Mucosa of descending colon (tissue), 3 donors: ENCODE data around the gene C16orf90. TPM values are rescaled to one million over a fixed set of nuclear protein-coding genes. Genes with fewer than 3 reads are reported as not detected.

Source experiments
- ATAC-seq: fragments of 200-7000 bp; cut with Tn5 transposase; one replicate; pipeline ENCODE4 v1.9.1; 2020; ENCODE audit warnings: mild to moderate bottlenecking, moderate library complexity
- DNase-seq, 3 donors: peaks; one replicate each; pipeline ENCODE4 v3.0.0-alpha.2; 2020
- H3K36me3 ChIP-seq: fragments of 200-600 bp; one replicate; pipeline ENCODE4 v1.8.0; 2021; ENCODE audit warnings: low read depth, mild to moderate bottlenecking
- H3K4me1 ChIP-seq: fragments of 200-600 bp; one replicate; pipeline ENCODE4 v1.8.0; 2021; ENCODE audit warnings: low read depth, mild to moderate bottlenecking
- H3K4me3 ChIP-seq: fragments of 200-600 bp; one replicate; pipeline ENCODE4 v1.8.0; 2021; ENCODE audit warnings: mild to moderate bottlenecking
- H3K9me3 ChIP-seq: fragments of 200-600 bp; one replicate; pipeline ENCODE4 v1.8.0; 2021; ENCODE audit warnings: mild to moderate bottlenecking
- intact Hi-C, 2 donors: fragments of 100-400 bp; cut with DNase I in 1 of 2; cut with micrococcal nuclease in 1 of 2; formaldehyde crosslinking; loops; one replicate each; pipeline versions ENCODE4 v1.11.0 to v1.11.1; 2022; cut with DNase I, micrococcal nuclease
- total RNA-seq, 3 donors: library from RNA; stranded (reverse); fragmentation: NEBNext Ultra II Directional in 2 of 3; extraction: Animal tissue kit (Norgen Biotek cat#: 25700) in 2 of 3; gene quantifications; one replicate each; pipeline versions ENCODE4 v1.2.1 to v1.2.4, GENCODE V29; 2021 to 2023
- TF ChIP-seq, protein P1 (sequence below): fragments of 200-600 bp; IDR thresholded peaks from one replicate; pipeline ENCODE4 v1.8.0; 2022; ENCODE audit warnings: antibody characterized with exemption, mild to moderate bottlenecking
- donor health status: DM: no; HTN: no; CAD: no; lungs with moderate emphysema.
- donor health status: DM: no; HTN: no; CAD: no.
- donor health status: DM: no; HTN: yes; CAD: no.

C16orf90 gene
- total RNA-seq, 3 donors from 2014 or later: not detected

DNA sequence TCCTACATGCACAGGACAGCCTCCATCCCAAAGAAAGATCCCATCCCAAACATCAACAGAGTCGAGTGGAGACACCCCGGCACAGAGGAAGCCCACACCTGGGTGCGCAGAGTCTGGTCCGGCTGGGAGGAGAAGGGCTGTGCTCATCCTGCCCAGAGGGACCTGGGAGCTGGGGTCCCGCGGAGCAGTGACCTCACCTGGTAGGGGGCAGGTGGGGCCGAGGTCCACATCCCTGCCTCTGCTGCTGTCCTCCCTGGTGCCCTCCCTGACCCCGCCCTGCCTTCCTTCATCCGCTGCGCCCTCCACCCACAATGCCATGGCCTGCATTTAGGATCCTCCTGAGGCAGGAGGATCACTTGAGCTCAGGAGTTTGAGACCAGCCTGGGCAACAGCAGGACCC lies 2.9 kb downstream of the C16orf90 start:
- no peaks in the 10 kb centered on the region for H3K4me1 ChIP-seq
- H3K9me3 ChIP-seq: no peaks in the 10 kb centered on the region
- intact Hi-C loops: no loop called here
- DNase-seq: peak in 1 of 3 donors; percentile 40
- no peaks in the 10 kb centered on the region for H3K36me3 ChIP-seq
- no peak for ATAC-seq
- no peak overlapping the region for H3K4me3 ChIP-seq
- TF ChIP-seq, protein P1, sequence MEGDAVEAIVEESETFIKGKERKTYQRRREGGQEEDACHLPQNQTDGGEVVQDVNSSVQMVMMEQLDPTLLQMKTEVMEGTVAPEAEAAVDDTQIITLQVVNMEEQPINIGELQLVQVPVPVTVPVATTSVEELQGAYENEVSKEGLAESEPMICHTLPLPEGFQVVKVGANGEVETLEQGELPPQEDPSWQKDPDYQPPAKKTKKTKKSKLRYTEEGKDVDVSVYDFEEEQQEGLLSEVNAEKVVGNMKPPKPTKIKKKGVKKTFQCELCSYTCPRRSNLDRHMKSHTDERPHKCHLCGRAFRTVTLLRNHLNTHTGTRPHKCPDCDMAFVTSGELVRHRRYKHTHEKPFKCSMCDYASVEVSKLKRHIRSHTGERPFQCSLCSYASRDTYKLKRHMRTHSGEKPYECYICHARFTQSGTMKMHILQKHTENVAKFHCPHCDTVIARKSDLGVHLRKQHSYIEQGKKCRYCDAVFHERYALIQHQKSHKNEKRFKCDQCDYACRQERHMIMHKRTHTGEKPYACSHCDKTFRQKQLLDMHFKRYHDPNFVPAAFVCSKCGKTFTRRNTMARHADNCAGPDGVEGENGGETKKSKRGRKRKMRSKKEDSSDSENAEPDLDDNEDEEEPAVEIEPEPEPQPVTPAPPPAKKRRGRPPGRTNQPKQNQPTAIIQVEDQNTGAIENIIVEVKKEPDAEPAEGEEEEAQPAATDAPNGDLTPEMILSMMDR: no peak

DNA sequence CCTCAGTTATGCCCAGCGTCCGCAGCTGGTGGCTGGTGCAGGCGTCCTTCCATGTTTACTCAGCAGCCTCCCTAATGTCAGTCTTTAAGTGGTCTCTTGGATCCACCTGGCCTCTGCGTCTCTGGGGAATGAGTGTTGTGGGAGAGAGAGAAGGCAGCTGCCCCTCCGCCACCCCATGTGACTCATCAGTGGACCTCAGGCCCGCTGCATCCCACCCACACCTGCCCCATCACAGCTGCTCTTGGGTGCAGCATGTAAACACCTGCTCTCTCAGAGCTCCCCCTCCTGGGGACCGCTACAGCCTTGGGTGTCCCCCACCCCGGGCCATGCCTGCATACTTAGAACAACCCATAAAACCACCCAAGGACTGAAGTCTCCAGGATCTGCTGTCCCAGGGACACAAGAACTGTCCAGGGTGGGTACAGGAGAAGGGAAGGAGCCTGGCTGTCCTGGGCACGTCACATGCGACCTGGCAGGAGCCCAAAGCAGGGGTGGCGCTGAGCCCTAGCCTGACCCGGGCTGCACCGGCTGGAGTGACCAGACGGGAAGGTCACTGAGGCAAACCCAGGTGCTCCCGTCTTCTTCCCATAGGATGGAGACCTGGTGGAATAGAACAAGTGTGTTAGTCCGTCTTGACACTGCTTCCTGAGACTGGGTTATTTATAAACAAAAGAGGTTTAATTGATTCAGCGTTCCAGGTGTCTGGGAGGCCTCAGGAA lies 4.2 kb downstream of the C16orf90 start:
- TF ChIP-seq, protein P1: no peak
- H3K36me3 ChIP-seq: no peaks in the 10 kb centered on the region
- peak; percentile 29 for ATAC-seq
- intact Hi-C loops: no loop called here
- H3K4me3 ChIP-seq: no peak overlapping the region
- H3K9me3 ChIP-seq: no peaks in the 10 kb centered on the region
- no peaks in the 10 kb centered on the region for H3K4me1 ChIP-seq
- DNase-seq: peak in 2 of 3 donors; percentile 37 to 48

- Histone ChIP-seq H3K9me3 (no peaks in the 10 kb centered on the region), H3K4me1 (no peaks in the 10 kb centered on the region), H3K4me3 (no peak overlapping the region), H3K36me3 (peaks cover 16% of the 10 kb centered on the region)
- no peak for ATAC-seq
- TF ChIP-seq, protein P1: no peak
- intact Hi-C loops: no loop called here
- DNase-seq: no peak
Measured at GRCh38 chr16:3488801-3489200, 6.5 kb downstream of the C16orf90 start.

- DNase-seq (peak in 1 of 3 donors; percentile 39), ATAC-seq (no peak)
- Histone ChIP-seq H3K4me1 (no peaks in the 10 kb centered on the region), H3K36me3 (peaks cover 20% of the 10 kb centered on the region), H3K9me3 (no peaks in the 10 kb centered on the region), H3K4me3 (no peak overlapping the region)
- intact Hi-C loops: no loop called here
- TF ChIP-seq, protein P1: no peak
Measured at GRCh38 chr16:3487521-3488410, 7.5 kb downstream of the C16orf90 start.

GRCh38 chr16:3486506-3487215 lies 8.6 kb downstream of the C16orf90 start:
- ATAC-seq (peak; percentile 31), DNase-seq (peak in 2 of 3 donors; percentile 24 to 40)
- Histone ChIP-seq H3K9me3 (no peaks in the 10 kb centered on the region), H3K36me3 (peaks cover 23% of the 10 kb centered on the region), H3K4me1 (no peaks in the 10 kb centered on the region), H3K4me3 (no peak overlapping the region)
- intact Hi-C loops: no loop called here
- TF ChIP-seq, protein P1: no peak
